PC-3 (cell line): Measurements from ENCODE around the gene OR8B4. TPM values are rescaled to one million over a fixed set of nuclear protein-coding genes. Genes with fewer than 3 reads are reported as not detected.

Experiments
- ATAC-seq: fragments of 200-7000 bp; cut with Tn5 transposase; 2 replicates; pipeline ENCODE4 v1.9.1; 2020; ENCODE audit warnings: mild to moderate bottlenecking, moderate library complexity
- Bru-seq: library from RNA; stranded (reverse); fragments of 400-500 nt; gene quantifications from one replicate; lab custom pipeline; 2021; lab: Mats Ljungman, UMichigan
- BruChase-seq, 2 experiments: library from RNA; stranded (reverse); fragments of 400-500 nt; gene quantifications; one replicate each; lab custom pipeline; 2021; lab: Mats Ljungman, UMichigan
- BruUV-seq: library from RNA; stranded (reverse); fragments of 400-500 nt; replicated peaks from 2 replicates; lab custom pipeline; 2021; lab: Mats Ljungman, UMichigan
- CTCF ChIA-PET: fragments of 300-600 bp; sonication (Branson Sonifier 250); formaldehyde crosslinking; loops from one replicate; lab custom pipeline; 2022; ENCODE audit warnings: antibody characterized with exemption; lab: Charles Lee
- POLR2A ChIA-PET: fragments of 300-600 bp; sonication (Branson Sonifier 250); formaldehyde crosslinking; loops from one replicate; lab custom pipeline; 2022; ENCODE audit warnings: antibody characterized with exemption; ENCODE audit not compliant: unreplicated experiment; lab: Charles Lee
- DNase-seq: peaks from one replicate; pipeline ENCODE4 v3.0.0-alpha.2; 2015
- H2AFZ ChIP-seq: fragments of 300-600 bp; sonication (generic); 2 replicates; pipeline ENCODE4 v1.6.0; 2016; ENCODE audit warnings: antibody characterized with exemption, low read length
- H3F3A ChIP-seq: fragments of 300-600 bp; sonication (generic); one replicate; pipeline ENCODE4 v1.6.0; 2017; ENCODE audit warnings: antibody characterized with exemption, low read length, control low read depth, mild to moderate bottlenecking; ENCODE audit not compliant: unreplicated experiment
- H3K27ac ChIP-seq: fragments of 300-600 bp; sonication (generic); 2 replicates; pipeline ENCODE4 v1.5.1; 2016; ENCODE audit warnings: mild to moderate bottlenecking, low read length
- H3K27me3 ChIP-seq: fragments of 300-600 bp; sonication (generic); 2 replicates; pipeline ENCODE4 v1.6.1; 2016; ENCODE audit warnings: low read length, mixed read lengths
- H3K36me3 ChIP-seq: fragments of 300-600 bp; sonication (generic); 2 replicates; pipeline ENCODE4 v1.6.1; 2016; ENCODE audit warnings: low read depth, mixed run types, low read length, mixed read lengths
- H3K4me1 ChIP-seq: fragments of 300-600 bp; sonication (generic); 2 replicates; pipeline ENCODE4 v1.5.1; 2016; ENCODE audit warnings: low read length; ENCODE audit not compliant: insufficient read depth
- H3K4me2 ChIP-seq: fragments of 300-600 bp; sonication (generic); 2 replicates; pipeline ENCODE4 v1.6.0; 2016; ENCODE audit warnings: low read length
- H3K4me3 ChIP-seq: fragments of 300-600 bp; sonication (generic); 2 replicates; pipeline ENCODE4 v1.5.1; 2016; ENCODE audit warnings: mild to moderate bottlenecking, low read length, mixed read lengths
- H3K79me2 ChIP-seq: fragments of 300-600 bp; sonication (generic); 2 replicates; pipeline ENCODE4 v1.6.1; 2017; ENCODE audit warnings: low read length, mixed read lengths
- H3K9ac ChIP-seq: fragments of 300-600 bp; sonication (generic); 2 replicates; pipeline ENCODE4 v1.6.0; 2016; ENCODE audit warnings: mild to moderate bottlenecking, low read length
- H3K9me2 ChIP-seq: fragments of 300-600 bp; sonication (generic); replicated peaks from 2 replicates; pipeline ENCODE4 v1.6.1; 2016; ENCODE audit warnings: mixed run types, low read length, mixed read lengths
- H3K9me3 ChIP-seq: fragments of 300-600 bp; sonication (generic); 2 replicates; pipeline ENCODE4 v1.6.1; 2016; ENCODE audit warnings: low read length, mixed read lengths
- H4K20me1 ChIP-seq: fragments of 300-600 bp; sonication (generic); 2 replicates; pipeline ENCODE4 v1.6.1; 2016; ENCODE audit warnings: low read length, mixed read lengths
- CTCF ChIP-seq: fragments of 300-600 bp; sonication (generic); conservative IDR thresholded peaks from 2 replicates; pipeline ENCODE4 v1.5.1; 2017; ENCODE audit warnings: antibody characterized with exemption, low read depth, mild to moderate bottlenecking, low read length
- EZH2 ChIP-seq: fragments of 300-600 bp; sonication (generic); IDR thresholded peaks from one replicate; pipeline ENCODE4 v1.6.1; 2017; ENCODE audit warnings: antibody characterized with exemption, mild to moderate bottlenecking, low read length; ENCODE audit not compliant: unreplicated experiment
- EZH2phosphoT487 ChIP-seq: fragments of 300-600 bp; sonication (generic); IDR thresholded peaks from 2 replicates; pipeline ENCODE4 v1.6.1; 2018; ENCODE audit warnings: mild to moderate bottlenecking, antibody characterized with exemption, low read length, borderline replicate concordance
- intact Hi-C: fragments of 100-400 bp; cut with micrococcal nuclease; formaldehyde crosslinking; loops from 2 replicates; pipeline ENCODE4 v1.9.0; 2023
- long read RNA-seq: library from polyadenylated mRNA; unstranded; transcript quantifications from one replicate; pipeline ENCODE4 v2.0.0, GENCODE V29; 2021; ENCODE audit not compliant: unreplicated experiment
- total RNA-seq: library from RNA; depleted of rRNA; stranded (reverse); fragments of >200 nt; gene quantifications from 2 replicates; pipeline ENCODE4 v1.2.3, GENCODE V29; 2014; rRNA removed

The OR8B4 gene, protein sequence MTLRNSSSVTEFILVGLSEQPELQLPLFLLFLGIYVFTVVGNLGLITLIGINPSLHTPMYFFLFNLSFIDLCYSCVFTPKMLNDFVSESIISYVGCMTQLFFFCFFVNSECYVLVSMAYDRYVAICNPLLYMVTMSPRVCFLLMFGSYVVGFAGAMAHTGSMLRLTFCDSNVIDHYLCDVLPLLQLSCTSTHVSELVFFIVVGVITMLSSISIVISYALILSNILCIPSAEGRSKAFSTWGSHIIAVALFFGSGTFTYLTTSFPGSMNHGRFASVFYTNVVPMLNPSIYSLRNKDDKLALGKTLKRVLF
- not detected in 2 replicates for total RNA-seq
- Bru-seq, nascent RNA, result not detected
- BruChase-seq, experiment 1, labeled RNA remaining after a 6-hour chase, result not detected
- BruChase-seq, experiment 2, labeled RNA remaining after a 2-hour chase, result not detected
- long read RNA-seq, result 0 reads

- no peak for DNase-seq
- Histone ChIP-seq H4K20me1 (no peaks in the 10 kb centered on the region), H3K4me3 (no peak within 1 kb of the TSS), H3K9ac (no peak within 1 kb of the TSS), H3K9me2 (no peaks in the 10 kb centered on the region), H3K4me2 (no peak within 1 kb of the TSS), H3F3A (no peaks in the 10 kb centered on the region), H3K4me1 (no peaks in the 10 kb centered on the region), H2AFZ (no peak within 1 kb of the TSS), H3K27ac (no peak within 1 kb of the TSS), H3K9me3 (no peaks in the 10 kb centered on the region), H3K27me3 (peaks cover 74% of the 10 kb centered on the region), H3K79me2 (no peaks in the 10 kb centered on the region), H3K36me3 (no peaks in the 10 kb centered on the region)
- ChIA-PET POLR2A (no interaction called here), CTCF (no interaction called here)
- intact Hi-C loops, result no loop called here
- TF ChIP-seq CTCF (no peak), EZH2phosphoT487 (no peak), EZH2 (no peak)
- BruUV-seq, result no TSS peak
- no peak for ATAC-seq
Measured at GRCh38 chr11:124424384-124424921, at the start of gene OR8B4. Gene OR8B4, minus strand, starts transcription at chr11:124424871. Its CDS starts 0 bp downstream, at chr11:124424871.

GRCh38 chr11:124474079-124474478 is 49.4 kb upstream of the OR8B4 start:
- no peaks in the 10 kb centered on the region for H3K36me3 ChIP-seq
- H3F3A ChIP-seq, result no peaks in the 10 kb centered on the region
- BruUV-seq, result no TSS peak
- no peak overlapping the region for H3K9ac ChIP-seq
- POLR2A ChIA-PET, result no interaction called here
- no peak for DNase-seq
- peaks cover 78% of the 10 kb centered on the region for H3K27me3 ChIP-seq
- no peak overlapping the region for H3K27ac ChIP-seq
- CTCF ChIA-PET, result no interaction called here
- H3K4me2 ChIP-seq, result no peak overlapping the region
- no peaks in the 10 kb centered on the region for H3K79me2 ChIP-seq
- no peaks in the 10 kb centered on the region for H3K9me3 ChIP-seq
- H3K9me2 ChIP-seq, result no peaks in the 10 kb centered on the region
- H3K4me1 ChIP-seq, result no peaks in the 10 kb centered on the region
- H3K4me3 ChIP-seq, result no peak overlapping the region
- no peak for ATAC-seq
- no peaks in the 10 kb centered on the region for H4K20me1 ChIP-seq
- intact Hi-C loops, result no loop called here
- no peak overlapping the region for H2AFZ ChIP-seq
- no peak for TF ChIP-seq EZH2phosphoT487
- TF ChIP-seq EZH2, result no peak
- TF ChIP-seq CTCF, result no peak

- Histone ChIP-seq H3K4me3 (no peak overlapping the region), H3F3A (no peaks in the 10 kb centered on the region), H3K9me3 (no peaks in the 10 kb centered on the region), H3K27me3 (peaks cover 79% of the 10 kb centered on the region), H3K4me2 (no peak overlapping the region), H3K36me3 (no peaks in the 10 kb centered on the region), H4K20me1 (no peaks in the 10 kb centered on the region), H3K4me1 (no peaks in the 10 kb centered on the region), H3K79me2 (no peaks in the 10 kb centered on the region), H3K9me2 (no peaks in the 10 kb centered on the region), H3K9ac (no peak overlapping the region), H3K27ac (no peak overlapping the region), H2AFZ (no peak overlapping the region)
- BruUV-seq, result no TSS peak
- ATAC-seq, result no peak
- CTCF ChIA-PET, result no interaction called here
- TF ChIP-seq EZH2phosphoT487 (no peak), EZH2 (no peak), CTCF (no peak)
- intact Hi-C loops, result no loop called here
- no peak for DNase-seq
- POLR2A ChIA-PET, result no interaction called here
Measured at GRCh38 chr11:124473476-124473875, 48.8 kb upstream of the OR8B4 start.
